Esophagus squamous epithelium (tissue), 4 donors: ENCODE results near the gene TUBGCP5.

Experiments used
- CTCF ChIP-seq, 6 experiments: fragments of 450-650 bp in 4 of 6; fragments of 200-600 bp in 2 of 6; sonication (generic) in 2 of 6; IDR thresholded peaks; one replicate each; pipeline ENCODE4 v1.5.1; 2016 to 2019; ENCODE audit warnings: antibody characterized with exemption in 6 of 6, mild to moderate bottlenecking in 4 of 6, moderate library complexity in 4 of 6
- POLR2A ChIP-seq, 4 donors: fragments of 450-650 bp; IDR thresholded peaks; one replicate each; pipeline ENCODE4 v1.6.1; 2017; ENCODE audit warnings: antibody characterized with exemption in 4 of 4, mild to moderate bottlenecking in 4 of 4, moderate library complexity in 3 of 4

- TF ChIP-seq CTCF (IDR thresholded peaks at IDR 0.05) (no peak), POLR2A (IDR thresholded peaks at IDR 0.05) (no peak)
Observed at GRCh38 chr15:23069496-23070166, 30.3 kb upstream of the TUBGCP5 start.
